BLaER1 (cell line): ENCODE results near the gene PIK3AP1.

Source experiments
- H3K27ac ChIP-seq: shearing (Covaris generic); formaldehyde crosslinking; 2 replicates; pipeline ENCODE4 v1.8.1; 2022
- H3K27me3 ChIP-seq: shearing (Covaris generic); formaldehyde crosslinking; 2 replicates; pipeline ENCODE4 v1.8.1; 2022
- H3K36me3 ChIP-seq: shearing (Covaris generic); formaldehyde crosslinking; 2 replicates; pipeline ENCODE4 v1.8.1; 2022
- H3K4me1 ChIP-seq: shearing (Covaris generic); formaldehyde crosslinking; 2 replicates; pipeline ENCODE4 v1.8.1; 2022
- H3K4me2 ChIP-seq: shearing (Covaris generic); formaldehyde crosslinking; 2 replicates; pipeline ENCODE4 v1.8.1; 2022
- H3K4me3 ChIP-seq: shearing (Covaris generic); formaldehyde crosslinking; 2 replicates; pipeline ENCODE4 v1.8.1; 2022
- H3K9ac ChIP-seq: shearing (Covaris generic); formaldehyde crosslinking; 2 replicates; pipeline ENCODE4 v1.8.1; 2022
- H3K9me3 ChIP-seq: shearing (Covaris generic); formaldehyde crosslinking; 2 replicates; pipeline ENCODE4 v1.8.1; 2022
- H4K20me1 ChIP-seq: shearing (Covaris generic); formaldehyde crosslinking; 2 replicates; pipeline ENCODE4 v1.8.1; 2022
- Cebpa-rat ChIP-seq: shearing (Covaris generic); IDR thresholded peaks from 2 replicates; pipeline ENCODE4 v1.8.1; 2022

PIK3AP1 gene, protein sequence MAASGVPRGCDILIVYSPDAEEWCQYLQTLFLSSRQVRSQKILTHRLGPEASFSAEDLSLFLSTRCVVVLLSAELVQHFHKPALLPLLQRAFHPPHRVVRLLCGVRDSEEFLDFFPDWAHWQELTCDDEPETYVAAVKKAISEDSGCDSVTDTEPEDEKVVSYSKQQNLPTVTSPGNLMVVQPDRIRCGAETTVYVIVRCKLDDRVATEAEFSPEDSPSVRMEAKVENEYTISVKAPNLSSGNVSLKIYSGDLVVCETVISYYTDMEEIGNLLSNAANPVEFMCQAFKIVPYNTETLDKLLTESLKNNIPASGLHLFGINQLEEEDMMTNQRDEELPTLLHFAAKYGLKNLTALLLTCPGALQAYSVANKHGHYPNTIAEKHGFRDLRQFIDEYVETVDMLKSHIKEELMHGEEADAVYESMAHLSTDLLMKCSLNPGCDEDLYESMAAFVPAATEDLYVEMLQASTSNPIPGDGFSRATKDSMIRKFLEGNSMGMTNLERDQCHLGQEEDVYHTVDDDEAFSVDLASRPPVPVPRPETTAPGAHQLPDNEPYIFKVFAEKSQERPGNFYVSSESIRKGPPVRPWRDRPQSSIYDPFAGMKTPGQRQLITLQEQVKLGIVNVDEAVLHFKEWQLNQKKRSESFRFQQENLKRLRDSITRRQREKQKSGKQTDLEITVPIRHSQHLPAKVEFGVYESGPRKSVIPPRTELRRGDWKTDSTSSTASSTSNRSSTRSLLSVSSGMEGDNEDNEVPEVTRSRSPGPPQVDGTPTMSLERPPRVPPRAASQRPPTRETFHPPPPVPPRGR

GRCh38 chr10:96720422-96721206, at the start of gene PIK3AP1:
PIK3AP1 (minus strand) TSS chr10:96720514; CDS start chr10:96720394, 120 bp downstream.
- TF ChIP-seq Cebpa-rat: no peak
- no peaks in the 10 kb centered on the region for H3K27me3 ChIP-seq
- H3K36me3 ChIP-seq: peaks cover 23% of the 10 kb centered on the region
- H3K27ac ChIP-seq: peak within 1 kb of the TSS; percentile 100
- peaks cover 28% of the 10 kb centered on the region for H3K9me3 ChIP-seq
- peak within 1 kb of the TSS; percentile 95 for H3K4me2 ChIP-seq
- peak within 1 kb of the TSS; percentile 99 for H3K9ac ChIP-seq
- H4K20me1 ChIP-seq: peaks cover 40% of the 10 kb centered on the region
- peaks cover 71% of the 10 kb centered on the region for H3K4me1 ChIP-seq
- H3K4me3 ChIP-seq: peak within 1 kb of the TSS; percentile 82

GRCh38 chr10:96768136-96768535, 47.8 kb upstream of the PIK3AP1 start:
- Histone ChIP-seq H3K4me2 (no peak overlapping the region), H3K27me3 (no peaks in the 10 kb centered on the region), H3K4me1 (peaks cover 33% of the 10 kb centered on the region), H3K27ac (no peak overlapping the region), H4K20me1 (no peaks in the 10 kb centered on the region), H3K9ac (no peak overlapping the region), H3K9me3 (peaks cover 62% of the 10 kb centered on the region), H3K36me3 (peaks cover 51% of the 10 kb centered on the region), H3K4me3 (no peak overlapping the region)
- TF ChIP-seq Cebpa-rat: no peak

GRCh38 chr10:96767611-96768010, 47.3 kb upstream of the PIK3AP1 start:
- TF ChIP-seq Cebpa-rat: no peak
- H4K20me1 ChIP-seq: no peaks in the 10 kb centered on the region
- H3K4me2 ChIP-seq: no peak overlapping the region
- H3K4me1 ChIP-seq: peaks cover 38% of the 10 kb centered on the region
- H3K36me3 ChIP-seq: peaks cover 49% of the 10 kb centered on the region
- no peaks in the 10 kb centered on the region for H3K27me3 ChIP-seq
- H3K9ac ChIP-seq: no peak overlapping the region
- peaks cover 57% of the 10 kb centered on the region for H3K9me3 ChIP-seq
- no peak overlapping the region for H3K4me3 ChIP-seq
- H3K27ac ChIP-seq: no peak overlapping the region

GRCh38 chr10:96765406-96766240, 45.3 kb upstream of the PIK3AP1 start:
- Histone ChIP-seq H3K9ac (peak overlapping the region; percentile 47; the same call in 1 of the 2 replicates), H3K9me3 (peaks cover 38% of the 10 kb centered on the region), H3K4me2 (peak overlapping the region; percentile 82), H3K27ac (peak overlapping the region; percentile 78), H4K20me1 (no peaks in the 10 kb centered on the region), H3K27me3 (no peaks in the 10 kb centered on the region), H3K36me3 (peaks cover 31% of the 10 kb centered on the region), H3K4me1 (peaks cover 57% of the 10 kb centered on the region), H3K4me3 (no peak overlapping the region)
- no peak for TF ChIP-seq Cebpa-rat

DNA sequence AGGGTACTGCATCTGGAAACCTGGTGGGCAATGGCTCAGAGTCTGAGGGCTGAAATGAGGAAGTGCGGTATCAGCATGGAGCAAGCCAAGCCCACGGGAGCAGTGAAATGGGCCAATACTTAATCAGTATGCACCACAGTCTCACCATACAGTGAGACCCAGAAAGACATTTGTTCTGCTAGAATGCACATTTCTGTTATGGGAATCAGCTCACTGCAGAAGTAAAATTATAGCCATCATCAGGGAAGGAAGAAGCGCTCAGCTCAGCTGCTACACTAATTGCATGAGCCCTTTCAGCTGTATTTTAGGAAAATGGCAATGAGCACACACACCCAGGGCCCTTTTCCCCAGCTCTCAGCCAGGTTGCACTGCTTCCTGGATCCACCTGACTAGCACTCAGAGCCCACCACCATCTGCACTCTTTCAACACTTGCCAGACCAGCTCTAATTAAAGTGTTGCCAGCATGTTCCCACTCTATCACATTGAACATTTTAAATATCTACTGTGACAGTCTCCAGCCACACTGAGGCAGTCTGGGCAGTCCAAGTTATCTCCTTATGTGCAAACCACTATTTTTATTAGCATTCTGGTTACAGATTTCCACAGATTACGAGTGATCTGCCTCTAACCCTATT, 44.2 kb upstream of the PIK3AP1 start:
- TF ChIP-seq Cebpa-rat: no peak
- Histone ChIP-seq H3K9ac (peak overlapping the region; percentile 47), H3K4me1 (peaks cover 68% of the 10 kb centered on the region), H4K20me1 (no peaks in the 10 kb centered on the region), H3K27me3 (no peaks in the 10 kb centered on the region), H3K4me3 (no peak overlapping the region), H3K9me3 (peaks cover 31% of the 10 kb centered on the region), H3K27ac (peak overlapping the region; percentile 78), H3K36me3 (peaks cover 21% of the 10 kb centered on the region), H3K4me2 (peak overlapping the region; percentile 82)

DNA sequence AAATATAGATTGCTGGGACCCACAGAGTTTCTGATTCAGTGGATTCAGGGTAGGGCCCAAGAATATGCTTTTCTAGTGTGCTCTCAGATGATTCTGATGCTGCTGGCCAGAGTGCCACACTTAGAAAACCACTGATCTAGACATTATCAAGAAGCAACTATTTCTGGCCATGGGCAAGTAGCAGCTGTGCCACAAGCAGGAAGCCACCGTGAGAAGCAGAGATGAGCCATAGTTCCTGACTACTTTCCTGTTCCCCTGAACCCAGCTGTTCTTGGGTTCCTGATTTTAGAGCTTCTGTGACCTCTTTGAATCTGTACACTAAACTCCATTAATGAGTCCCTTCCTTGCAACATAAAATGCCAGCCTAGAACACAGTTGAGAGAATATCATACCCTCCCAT, 38.1 kb upstream of the PIK3AP1 start:
- TF ChIP-seq Cebpa-rat: no peak
- peaks cover 5% of the 10 kb centered on the region; the same call in 1 of the 2 replicates for H3K9me3 ChIP-seq
- H3K9ac ChIP-seq: peak overlapping the region; percentile 79
- H3K27ac ChIP-seq: peak overlapping the region; percentile 96
- H3K4me3 ChIP-seq: no peak overlapping the region; the same call in 1 of the 2 replicates
- H3K4me1 ChIP-seq: peaks cover 97% of the 10 kb centered on the region
- no peaks in the 10 kb centered on the region for H3K27me3 ChIP-seq
- no peaks in the 10 kb centered on the region for H4K20me1 ChIP-seq
- peak overlapping the region; percentile 80 for H3K4me2 ChIP-seq
- no peaks in the 10 kb centered on the region; the same call in 1 of the 2 replicates for H3K36me3 ChIP-seq

DNA sequence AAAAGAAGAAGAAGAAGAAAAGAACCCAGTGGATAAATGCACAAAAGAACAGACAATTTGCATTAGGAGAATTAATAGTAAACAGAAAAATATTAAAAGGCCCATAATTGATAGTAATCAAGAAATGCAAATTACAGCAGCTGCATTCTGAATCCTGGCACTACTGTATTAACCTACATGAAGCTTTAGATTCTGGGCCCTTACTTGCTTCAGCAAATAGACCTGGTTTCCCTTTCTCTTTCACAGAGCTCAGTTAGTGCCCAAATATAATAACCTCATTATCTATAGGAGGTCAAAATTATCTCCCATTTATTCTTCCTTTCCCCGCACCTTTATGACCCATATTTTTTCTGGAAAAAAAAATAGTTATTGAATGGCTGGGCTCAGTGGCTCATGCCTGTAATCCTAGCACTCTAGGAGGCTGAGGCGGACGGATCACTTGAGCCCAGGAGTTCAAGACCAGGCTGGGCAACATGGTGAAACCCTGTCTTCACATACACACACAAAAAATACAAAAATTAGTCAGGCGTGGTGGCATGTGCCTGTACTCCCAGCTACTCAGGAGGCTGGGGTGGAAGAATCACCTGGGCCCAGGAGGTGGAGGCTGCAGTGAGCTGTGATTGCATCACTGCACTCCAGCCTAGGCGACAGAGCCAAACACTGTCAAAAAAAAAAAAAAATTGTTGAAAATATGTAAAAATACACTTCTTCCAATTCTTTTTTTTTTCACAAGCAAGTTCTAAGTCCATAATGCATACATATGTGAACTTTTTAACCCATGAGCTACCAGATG, 36.0 kb upstream of the PIK3AP1 start:
- H3K4me3 ChIP-seq: no peak overlapping the region
- H3K9ac ChIP-seq: peak overlapping the region; percentile 56
- H3K9me3 ChIP-seq: peaks cover 9% of the 10 kb centered on the region; the same call in 1 of the 2 replicates
- peak overlapping the region; percentile 80 for H3K4me2 ChIP-seq
- H3K27ac ChIP-seq: peak overlapping the region; percentile 96
- H3K27me3 ChIP-seq: no peaks in the 10 kb centered on the region
- peak; percentile 6; the same call in 1 of the 2 replicates for TF ChIP-seq Cebpa-rat
- no peaks in the 10 kb centered on the region; the same call in 1 of the 2 replicates for H3K36me3 ChIP-seq
- peaks cover 88% of the 10 kb centered on the region for H3K4me1 ChIP-seq
- no peaks in the 10 kb centered on the region for H4K20me1 ChIP-seq

DNA sequence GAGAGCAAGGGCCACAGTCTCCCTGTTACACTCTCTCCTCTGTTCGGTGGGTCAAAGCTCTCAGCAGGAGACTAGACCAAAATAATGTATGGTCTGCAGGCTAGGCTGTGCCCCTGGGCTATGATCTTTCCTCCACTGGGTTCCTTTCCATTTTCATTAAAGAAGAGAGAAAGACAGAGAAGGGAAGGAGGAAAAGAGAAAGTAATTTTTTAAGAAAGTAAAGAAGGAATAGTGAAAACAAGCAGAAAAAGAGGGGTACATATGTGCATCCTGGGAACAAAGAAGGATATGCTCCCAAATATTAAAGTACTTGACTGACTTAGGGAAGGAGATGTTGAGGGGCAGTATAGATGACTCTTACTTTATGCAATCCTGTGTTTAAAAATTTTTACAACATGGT, 33.6 kb upstream of the PIK3AP1 start:
- H3K4me3 ChIP-seq: no peak overlapping the region
- H3K4me2 ChIP-seq: peak overlapping the region; percentile 52
- no peak overlapping the region for H3K9ac ChIP-seq
- TF ChIP-seq Cebpa-rat: no peak
- H3K4me1 ChIP-seq: peaks cover 65% of the 10 kb centered on the region
- H3K27ac ChIP-seq: peak overlapping the region; percentile 74
- H3K27me3 ChIP-seq: no peaks in the 10 kb centered on the region
- peaks cover 18% of the 10 kb centered on the region for H3K36me3 ChIP-seq
- H3K9me3 ChIP-seq: peaks cover 20% of the 10 kb centered on the region; the same call in 1 of the 2 replicates
- H4K20me1 ChIP-seq: no peaks in the 10 kb centered on the region
